Tongue (tissue), 2 donors: ENCODE measurements around the gene CMIP. TPM values are rescaled to one million over a fixed set of nuclear protein-coding genes. Genes with fewer than 3 reads are reported as not detected.
"Not testable (repeated sequence)": the region's sequence is repeated elsewhere in the genome, so short reads cannot be mapped to it uniquely, and the experiment has no call there.

ENCODE experiments used
- DNase-seq: peaks from one replicate; pipeline ENCODE4 v3.0.0-alpha.2; 2015
- total RNA-seq: library from RNA; depleted of rRNA; stranded (reverse); fragments of >200 nt; gene quantifications from one replicate; pipeline ENCODE4 v1.2.3, GENCODE V29; 2014

CMIP gene
- total RNA-seq, 1 donor from 2014 or later = 30.0 TPM

DNA sequence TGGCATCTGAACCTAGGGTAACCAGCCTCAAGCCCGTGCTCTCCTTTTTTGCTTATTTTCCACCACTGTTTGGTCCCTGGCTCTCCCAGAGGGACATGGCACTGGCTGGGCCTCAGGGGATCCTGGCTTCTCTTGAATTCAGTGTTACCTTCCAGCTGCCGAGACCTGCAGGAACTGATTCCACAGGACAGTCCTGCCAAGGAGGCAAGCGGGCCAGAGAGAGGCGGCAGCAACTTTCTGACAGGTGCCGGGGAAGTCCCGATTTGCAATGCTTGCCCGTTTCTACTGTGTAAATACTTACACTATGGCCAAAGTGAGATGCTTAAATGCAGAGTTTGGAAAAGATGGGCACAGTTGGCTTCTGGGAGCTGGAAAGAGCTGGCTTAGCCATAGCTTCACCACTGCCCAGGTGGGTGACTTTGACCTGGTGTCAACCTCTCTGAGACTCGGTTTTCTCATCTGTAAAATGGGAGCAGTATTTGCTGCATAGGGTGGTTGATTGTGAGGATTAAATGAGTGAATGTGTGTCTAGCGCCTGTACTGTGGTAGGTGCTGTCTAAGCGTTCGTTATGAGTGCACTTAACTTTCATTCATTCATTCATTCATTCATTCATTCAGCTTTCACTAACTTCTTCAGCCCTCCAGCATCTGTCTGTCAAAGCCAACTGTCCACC is 124.9 kb downstream of the CMIP start:
- no peak for DNase-seq

DNA sequence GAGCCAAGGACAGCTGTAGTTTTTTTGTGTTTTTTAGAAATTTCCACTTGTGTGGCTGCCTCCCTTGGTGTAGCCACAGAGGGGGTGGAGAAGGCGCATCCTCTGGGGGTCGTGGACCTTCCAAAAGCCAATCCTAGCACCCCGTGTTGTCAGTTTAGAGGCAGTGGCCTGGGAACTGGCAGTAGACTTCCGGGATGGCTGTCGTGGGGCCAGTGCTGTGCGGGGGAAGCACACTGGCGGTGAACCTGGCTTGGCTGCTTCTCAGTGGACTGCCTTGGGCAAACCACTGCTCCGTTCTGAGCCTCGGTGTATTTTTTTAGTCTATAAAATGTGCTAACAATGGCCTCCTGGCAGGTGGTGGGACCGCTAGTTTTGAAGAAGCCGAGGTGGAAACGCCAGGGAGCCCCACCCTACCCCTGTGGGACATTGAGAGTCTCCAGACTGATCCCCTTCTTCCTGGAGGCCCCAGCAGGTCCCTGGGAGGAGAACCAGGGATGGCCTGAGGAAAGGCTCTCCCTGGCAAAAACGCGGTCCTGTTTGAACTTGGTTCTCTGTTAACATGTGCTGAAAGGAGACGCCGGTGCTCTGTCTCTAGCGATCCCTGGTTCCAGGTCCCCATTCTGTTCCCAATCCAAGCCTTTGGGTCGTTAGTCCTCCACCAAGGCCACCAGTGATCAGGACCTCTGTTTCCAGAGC is 125.7 kb downstream of the CMIP start:
- no peak for DNase-seq

DNA sequence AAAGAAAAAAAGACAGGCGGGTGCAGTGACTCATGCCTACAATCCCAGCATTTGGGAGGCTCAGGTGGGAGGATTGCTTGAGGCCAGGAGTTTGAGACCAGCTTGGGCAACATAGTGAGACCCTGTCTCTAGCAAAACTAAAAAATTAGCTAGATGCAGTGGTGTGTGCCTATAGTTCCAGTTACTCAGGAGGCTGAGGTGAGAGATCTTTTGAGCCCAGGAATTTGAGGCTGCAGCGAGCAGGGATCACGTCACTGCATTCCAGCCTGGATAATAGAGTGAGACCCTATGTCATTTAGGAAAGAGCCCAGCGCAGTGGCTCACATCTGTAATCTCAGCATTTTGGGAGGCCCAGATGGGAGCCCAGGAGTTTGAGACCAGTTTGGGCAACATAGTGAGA is 126.6 kb downstream of the CMIP start:
- no peak for DNase-seq

DNA sequence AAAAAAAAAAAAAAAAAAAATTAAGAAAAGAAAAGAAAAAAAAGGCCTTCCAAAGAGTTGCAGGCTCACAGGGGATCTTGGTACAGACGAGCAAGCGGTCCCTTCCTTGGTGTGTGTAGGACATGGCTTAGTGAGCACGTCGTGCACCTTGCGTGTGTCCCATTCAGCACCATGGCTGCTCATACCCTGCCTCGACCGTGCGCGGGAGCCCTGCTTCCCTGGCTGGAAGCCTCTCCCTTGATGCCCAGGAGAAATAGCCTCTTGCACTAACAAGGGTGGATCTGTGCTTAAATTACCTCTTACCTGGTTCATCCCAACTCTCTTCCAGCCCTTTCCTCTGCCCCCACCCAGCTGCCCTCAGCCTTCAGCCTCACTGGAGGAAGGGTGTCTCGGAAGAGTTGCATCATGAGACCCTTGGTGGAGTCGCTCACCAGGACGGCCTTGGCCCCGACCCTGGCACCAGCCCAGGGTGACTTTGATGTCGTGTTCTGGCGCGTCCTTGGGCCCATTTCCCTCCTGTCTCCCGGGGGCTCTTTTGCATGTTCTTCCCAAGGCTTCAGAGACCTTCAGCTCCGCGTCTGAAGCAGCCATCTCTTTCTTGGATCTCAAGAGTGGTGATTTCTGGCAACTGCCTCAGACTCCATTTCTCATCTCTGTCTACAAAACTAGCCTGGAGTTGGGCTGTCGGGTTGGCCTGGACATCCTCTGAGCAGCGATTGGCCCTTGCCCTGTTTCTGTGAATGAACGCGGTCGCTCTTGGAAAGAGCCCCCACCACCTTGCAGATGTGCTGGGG is 127.2 kb downstream of the CMIP start:
- DNase-seq = no peak

DNA sequence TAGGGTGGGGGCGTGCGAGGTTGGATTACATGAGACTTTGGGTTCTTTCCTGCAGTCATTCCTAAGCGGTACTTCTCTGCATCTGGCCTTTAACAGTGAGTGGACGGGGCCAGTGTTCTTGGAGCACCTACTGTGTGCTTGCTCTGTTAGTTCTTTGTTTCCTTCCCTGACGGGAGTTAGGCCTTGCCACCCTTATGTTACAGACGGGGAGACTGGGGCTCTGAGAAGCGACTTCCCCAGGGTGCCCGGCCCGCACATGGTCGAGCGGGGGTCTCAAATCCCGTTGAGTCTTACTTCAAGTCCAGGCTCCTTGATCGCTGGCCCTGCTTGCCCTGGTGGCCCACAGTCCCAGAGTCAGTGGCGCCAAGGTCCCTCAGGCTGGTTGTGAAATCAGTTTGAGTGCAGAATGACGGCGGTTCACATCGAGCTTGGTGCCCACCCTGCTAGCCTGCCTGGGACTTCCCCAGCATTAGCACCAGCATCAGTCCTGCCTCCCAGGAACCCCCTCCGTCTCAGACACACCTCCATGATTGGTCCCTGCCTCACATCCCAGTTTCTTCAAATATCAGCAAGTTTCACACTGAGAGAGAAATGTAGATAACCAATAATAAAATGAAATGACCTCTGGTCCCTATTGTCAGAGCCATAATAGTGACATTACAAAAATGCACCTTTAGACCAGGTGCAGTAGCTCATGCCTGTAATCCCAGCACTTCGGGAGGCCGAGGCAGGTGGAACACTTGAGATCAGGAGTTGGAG is 128.0 kb downstream of the CMIP start:
- DNase-seq = no peak

DNA sequence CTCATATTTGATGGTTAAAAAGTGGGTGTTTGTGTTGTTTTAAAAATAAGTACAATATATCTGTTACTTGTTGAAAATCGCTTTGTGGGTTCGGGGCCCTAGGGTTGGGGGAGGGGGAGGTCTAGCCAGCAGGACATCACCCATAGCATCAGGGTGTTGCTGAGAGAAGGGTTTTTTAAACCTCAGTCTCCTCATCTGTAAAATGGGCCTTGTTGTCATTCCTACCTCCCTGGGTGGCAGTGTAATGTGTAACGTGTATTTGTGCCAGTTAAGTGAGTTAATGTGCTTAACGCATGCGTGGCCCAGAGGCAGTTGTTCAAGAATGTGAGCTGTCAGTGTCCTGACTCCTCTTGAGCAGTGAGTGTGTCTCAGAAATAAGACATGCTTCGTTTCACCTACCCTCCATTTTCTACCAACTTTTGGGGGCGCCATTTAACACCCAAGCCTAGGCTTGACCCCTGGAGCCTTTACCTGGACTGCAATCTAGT is 129.0 kb downstream of the CMIP start:
- DNase-seq = no peak

DNA sequence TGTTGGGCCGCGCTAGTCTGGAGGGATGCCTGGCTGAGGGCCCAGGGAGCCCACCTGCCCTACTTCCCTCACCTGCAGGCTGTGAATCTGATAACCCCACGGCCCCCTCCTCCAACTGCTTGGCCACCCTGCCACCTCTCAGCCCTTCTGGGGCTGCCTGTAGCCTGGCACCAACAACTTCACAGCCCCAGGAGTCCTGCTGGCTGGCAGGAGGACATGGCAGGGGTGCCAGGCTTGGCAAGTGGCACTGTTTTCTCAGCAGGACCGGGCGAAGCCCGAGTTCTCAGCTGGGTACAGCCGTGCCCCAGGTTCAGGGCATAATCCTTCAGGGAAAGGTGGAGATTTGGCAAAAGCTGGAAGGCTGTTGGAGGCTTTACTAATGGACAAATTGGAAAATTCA is 129.6 kb downstream of the CMIP start:
- DNase-seq = no peak

DNA sequence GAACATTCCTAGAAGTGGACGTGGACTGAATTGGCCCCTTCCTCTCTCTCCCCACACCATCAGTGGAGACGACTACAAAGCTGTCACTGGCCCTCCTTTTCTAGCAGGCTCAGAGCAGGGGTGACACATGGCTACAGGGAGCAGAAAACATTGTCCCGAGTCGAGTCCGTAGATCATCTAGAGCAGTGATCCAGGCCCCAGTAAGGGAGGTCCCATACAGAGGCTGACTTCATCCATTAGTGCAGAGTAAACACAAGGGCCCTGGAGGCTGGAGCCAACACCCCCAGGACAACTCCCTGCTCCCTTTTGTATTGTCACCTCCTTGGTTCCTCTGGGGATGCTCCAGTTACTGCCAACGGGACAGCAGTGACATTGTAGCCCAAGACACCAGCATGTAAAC is 130.7 kb downstream of the CMIP start:
- no peak for DNase-seq

DNA sequence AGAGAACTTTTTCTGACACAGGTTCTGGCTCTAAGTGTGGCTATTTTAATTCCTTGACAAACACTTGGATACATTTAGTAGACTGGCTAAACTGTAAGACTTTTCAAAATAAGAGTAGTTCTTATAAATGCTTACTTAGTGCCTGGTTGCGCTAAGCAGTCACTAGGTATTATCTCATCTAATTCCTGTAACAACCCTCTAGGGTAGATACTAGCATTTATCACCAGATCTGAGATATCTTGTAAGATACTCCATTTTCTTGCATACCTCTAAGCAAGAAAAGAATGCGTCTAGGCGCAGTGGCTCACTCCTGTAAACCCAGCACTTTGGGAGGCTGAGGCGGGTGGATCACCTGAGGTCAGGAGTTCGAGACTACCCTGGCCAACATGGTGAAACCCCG is 131.2 kb downstream of the CMIP start:
- DNase-seq = no peak

DNA sequence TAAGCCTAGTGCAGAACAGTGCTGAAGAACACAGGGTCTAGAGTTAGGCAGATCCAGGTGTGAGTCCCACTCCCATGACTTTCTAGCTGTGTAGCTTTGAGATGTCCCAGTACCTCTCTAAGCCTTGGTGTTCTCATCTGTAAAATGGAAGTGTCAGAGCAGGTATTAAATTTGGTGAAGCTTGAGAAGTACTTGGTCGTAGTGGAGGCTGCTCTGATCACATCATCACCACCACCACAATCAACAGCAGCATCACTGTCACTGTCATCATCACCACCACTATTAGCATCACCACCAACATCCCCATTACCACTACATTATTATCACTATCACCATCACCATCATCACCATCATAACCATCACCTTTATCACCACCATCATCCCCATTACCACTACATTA is 132.1 kb downstream of the CMIP start:
- DNase-seq = no peak

DNA sequence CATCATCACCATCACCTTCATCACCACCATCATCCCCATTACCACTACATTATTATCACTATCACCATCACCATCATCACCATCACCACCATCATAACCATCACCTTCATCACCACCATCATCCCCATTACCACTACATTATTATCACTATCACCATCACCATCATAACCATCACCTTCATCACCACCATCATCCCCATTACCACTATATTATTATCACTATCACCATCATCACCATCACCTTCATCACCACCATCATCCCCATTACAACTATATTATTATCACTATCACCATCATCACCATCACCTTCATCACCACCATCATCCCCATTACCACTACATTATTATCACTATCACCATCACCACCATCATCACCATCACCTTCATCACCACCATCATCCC is 132.7 kb downstream of the CMIP start:
- not testable (repeated sequence) for DNase-seq

DNA sequence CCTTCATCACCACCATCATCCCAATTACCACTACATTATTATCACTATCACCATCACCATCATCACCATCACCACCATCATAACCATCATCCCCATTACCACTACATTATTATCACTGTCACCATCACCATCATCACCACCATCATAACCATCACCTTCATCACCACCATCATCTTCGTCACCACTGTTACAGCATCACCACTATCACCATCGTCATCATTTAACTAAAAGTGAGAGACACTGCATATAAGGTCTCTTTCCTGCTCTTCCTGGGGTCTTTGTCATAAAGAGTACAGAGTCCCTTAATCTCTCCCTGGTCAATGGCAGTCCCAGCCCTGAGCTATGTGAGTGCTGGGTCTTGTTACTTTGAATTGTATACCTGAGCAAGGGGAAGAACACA is 133.5 kb downstream of the CMIP start:
- no peak for DNase-seq

DNA sequence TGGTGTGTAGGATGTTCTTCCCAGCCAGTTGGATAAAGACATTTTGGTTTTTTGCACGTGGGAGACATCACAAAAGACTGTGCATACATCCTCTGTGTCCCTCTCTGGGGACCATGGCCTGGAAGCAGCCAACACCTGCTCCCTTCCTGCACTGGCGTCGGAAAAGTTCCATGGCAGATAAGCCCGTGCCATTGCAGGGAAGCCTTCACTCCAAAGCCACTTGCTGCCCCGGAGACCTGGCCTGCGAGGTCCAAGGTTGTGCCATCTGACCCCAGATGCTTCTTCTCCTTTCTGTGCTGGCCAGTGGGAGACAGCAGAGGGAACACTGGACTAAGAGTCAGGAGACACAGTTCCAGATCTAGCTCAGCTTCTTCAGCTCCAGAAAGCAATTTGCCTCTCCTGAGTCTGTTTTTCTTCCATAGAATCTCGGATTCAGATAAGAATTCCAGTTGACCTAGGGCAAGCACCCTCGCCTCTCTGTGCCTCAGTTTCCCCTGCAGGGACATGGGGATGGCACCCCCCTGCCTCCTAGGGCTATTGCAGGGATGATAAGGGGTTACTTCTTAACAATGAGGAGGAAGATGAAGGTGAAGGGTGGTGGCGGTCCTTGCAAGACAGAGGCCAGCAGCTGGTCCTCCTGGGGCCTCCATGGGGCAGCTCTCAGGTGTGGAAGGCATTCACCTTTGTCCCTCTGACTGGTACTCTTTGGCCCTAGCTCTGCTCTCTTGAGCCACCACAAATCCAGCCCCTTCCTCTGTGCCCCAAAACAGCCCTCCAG is 134.2 kb downstream of the CMIP start:
- DNase-seq = no peak

DNA sequence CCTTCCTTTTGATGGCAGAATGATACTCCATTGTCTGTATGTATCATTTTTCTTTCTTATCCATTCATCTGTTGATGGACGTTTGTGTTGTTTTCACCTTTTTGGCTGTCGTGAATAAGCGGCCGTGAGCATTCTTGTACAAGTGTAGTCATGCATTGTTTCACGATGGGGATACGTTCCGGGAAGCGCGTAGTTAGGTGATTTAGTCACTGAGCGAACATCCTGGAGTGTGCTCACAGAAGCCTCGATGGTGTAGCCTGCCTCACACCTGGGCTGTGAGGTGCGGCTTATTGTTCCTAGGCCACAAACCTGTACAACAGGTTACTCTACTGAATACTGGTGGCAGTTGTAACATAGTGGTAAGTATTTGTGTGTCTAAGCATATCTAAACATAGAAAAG is 136.5 kb downstream of the CMIP start:
- peak; percentile 71 for DNase-seq

DNA sequence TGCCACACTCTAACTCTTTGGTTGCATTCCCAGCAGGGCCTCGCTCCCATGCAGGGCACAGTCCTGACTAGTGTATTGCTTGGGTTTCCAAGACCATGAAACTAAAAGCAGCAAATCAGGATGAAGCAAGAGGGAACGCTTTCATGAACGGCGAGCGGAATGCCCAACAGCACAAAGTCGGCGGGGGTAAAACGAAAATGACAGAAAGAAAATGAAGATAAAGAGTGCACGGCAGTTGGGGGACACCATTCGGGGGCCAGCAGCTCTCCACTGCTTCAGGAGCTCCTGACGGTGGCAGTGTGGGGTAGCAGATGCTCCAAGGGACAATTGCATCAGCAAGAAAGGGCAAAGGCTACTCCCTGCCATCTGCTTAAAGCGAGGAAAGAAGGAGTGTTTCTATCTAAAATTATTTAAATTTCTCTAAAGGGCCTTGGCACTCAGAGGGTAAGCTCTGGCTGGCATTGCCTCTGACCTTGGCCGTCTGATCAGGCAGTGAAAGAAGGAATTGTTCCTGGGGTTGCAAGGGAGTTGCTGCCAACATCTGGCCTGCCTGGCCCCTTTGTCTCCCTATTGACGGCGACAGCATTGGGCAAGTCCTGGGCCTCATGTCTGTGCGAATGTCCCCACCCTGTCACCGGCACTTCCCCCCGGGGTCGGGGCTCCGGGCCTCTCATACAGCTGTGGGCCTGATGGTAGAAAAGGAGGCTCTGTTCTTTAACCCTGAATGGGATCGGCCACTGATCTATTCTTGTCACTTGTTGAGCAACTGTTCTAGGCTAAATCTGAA is 138.2 kb downstream of the CMIP start:
- peak; percentile 61 for DNase-seq

DNA sequence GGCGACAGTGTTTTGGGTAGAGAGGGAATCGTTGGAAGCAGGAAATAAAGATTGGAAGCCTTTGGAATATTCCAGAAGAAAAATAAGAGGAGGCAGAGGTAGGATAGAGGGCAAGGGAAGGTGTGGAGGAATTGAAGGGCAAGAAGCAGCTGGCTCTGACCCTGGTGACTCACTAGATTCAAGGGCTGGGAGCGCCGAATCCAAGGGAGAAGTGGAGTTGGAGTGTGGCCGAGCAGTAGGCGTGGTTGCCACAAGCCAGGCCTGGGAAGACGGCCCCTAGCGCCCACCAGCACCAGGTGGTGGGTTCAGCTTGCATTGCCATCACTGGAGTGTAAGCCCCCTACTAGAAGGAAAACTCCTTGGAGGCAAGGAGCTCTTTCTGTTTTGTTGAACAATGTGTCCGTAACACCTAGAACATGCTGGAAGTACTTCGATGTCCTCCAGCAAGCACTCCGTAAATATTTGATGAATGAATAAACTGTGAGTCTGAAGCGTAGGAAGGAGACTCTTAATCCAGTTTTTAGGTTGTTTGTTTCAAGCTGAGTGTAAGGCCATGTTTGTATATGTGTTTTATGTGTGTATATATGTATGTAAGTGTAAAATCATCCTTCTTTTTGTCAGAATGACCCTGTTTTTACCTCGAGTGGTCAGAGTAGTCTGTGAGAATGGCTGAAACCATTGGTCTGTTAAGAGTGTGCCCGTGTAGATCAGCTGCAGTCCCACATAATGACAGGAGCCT is 139.5 kb downstream of the CMIP start:
- peak; percentile 62 for DNase-seq

DNA sequence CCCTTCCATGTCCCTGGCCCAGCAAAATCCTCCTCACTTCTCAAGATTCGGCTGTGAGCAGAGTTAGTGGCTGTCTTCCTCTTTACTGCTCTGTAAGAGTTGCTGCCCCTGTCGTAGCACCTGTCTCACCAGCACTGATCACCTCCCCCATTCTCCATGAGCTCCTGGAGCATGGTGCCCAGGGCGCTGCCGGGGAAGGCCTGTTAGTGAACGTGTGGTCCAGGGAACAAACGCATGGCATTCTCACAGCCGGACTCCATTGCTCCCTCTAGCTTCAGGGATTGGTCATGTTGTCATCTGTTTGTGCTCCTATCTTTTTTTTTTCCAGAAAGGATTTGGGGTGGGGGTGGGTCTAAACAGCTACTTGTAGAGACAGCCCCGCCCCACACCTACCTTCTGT is 141.2 kb downstream of the CMIP start:
- DNase-seq = no peak

DNA sequence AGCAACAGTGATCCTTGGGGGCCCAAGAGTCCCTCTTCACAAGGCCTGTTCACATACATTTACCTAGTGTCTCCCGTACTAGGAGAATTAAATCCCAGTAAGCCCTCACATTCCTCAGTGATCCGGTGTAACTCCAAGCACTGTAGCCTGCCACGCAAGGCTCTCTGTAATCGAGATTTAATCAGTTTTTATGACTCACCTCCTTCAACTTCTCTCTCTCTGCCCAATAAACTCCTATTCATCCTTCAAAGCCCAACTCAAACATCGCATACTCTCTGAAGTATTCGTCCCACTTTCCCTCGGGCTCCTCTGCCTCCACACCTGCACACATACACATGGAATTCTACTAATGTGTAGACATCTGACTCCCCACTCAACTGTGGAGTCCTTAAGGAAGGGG is 141.8 kb downstream of the CMIP start:
- no peak for DNase-seq

DNA sequence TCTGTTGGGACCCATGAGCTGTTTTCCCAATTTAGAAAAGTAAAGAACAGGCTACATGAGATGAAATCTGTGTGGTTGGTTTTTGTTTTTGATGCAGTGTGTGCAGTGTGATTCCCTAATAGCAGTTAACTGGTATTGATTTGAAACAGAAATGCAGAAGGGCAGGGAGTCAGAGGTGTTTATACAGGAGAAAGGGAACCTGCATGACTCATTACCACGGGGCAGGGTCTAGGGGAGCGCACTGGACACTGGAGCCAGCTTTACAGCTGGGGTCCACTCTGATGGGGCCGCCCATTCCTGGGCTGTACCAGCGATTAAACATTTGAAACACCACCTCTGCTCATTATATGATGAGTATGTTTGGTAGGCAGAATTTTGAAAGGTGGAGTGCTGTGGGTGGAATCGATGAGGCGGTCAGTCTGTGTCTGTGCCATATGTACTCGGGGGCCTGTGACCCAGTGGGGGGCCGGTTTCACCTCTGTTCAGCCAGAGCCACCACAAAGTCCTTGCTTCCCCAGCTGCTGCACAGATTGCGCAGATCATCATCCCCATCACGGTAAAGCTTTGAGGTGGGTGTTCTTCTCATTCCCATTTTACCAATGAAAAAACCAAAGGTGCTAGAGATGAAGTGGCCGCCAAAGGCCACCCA is 142.5 kb downstream of the CMIP start:
- DNase-seq = no peak
